DLD1 (cell line): ENCODE results near the gene SEC24B.
"Not testable (repeated sequence)": the region's sequence is repeated elsewhere in the genome, so short reads cannot be mapped to it uniquely, and the experiment has no call there.

Experiments
- in situ Hi-C: cut with HindIII; loops from 2 replicates; pipeline ENCODE4 v1.10.0; 2017; ENCODE audit warnings: low sequenced_read_pairs

The SEC24B gene

GRCh38 chr4:109574443-109574850 lies 140.8 kb downstream of the SEC24B start:
- in situ Hi-C loops: no loop called here

- in situ Hi-C loops: no loop called here
Observed at GRCh38 chr4:109574931-109575804, 141.6 kb downstream of the SEC24B start.

GRCh38 chr4:109576462-109576861 lies 142.8 kb downstream of the SEC24B start:
- in situ Hi-C loops: no loop called here

- in situ Hi-C loops: no loop called here
Observed at GRCh38 chr4:109578846-109579245, 145.2 kb downstream of the SEC24B start.

GRCh38 chr4:109579997-109580396 lies 146.4 kb downstream of the SEC24B start:
- in situ Hi-C loops: not testable (repeated sequence)

- in situ Hi-C loops: no loop called here
Observed at GRCh38 chr4:109588176-109588575, 154.6 kb downstream of the SEC24B start.

GRCh38 chr4:109589119-109589518 lies 155.5 kb downstream of the SEC24B start:
- in situ Hi-C loops: no loop called here

GRCh38 chr4:109589605-109590004 lies 156.0 kb downstream of the SEC24B start:
- in situ Hi-C loops: no loop called here
